H1 (cell line): Measurements from ENCODE around the gene CACNA2D3. TPM values are rescaled to one million over a fixed set of nuclear protein-coding genes. Genes with fewer than 3 reads are reported as not detected.

ENCODE experiments used
- CTCF ChIA-PET: fragments of 300-600 bp; sonication (Branson Sonifier 250); formaldehyde crosslinking; loops from one replicate; lab custom pipeline; 2021; ENCODE audit not compliant: partially characterized antibody; lab: Charles Lee
- POLR2A ChIA-PET: fragments of 300-600 bp; sonication (Branson Sonifier 250); formaldehyde crosslinking; loops from one replicate; lab custom pipeline; 2021; ENCODE audit warnings: inconsistent platforms; ENCODE audit not compliant: partially characterized antibody; lab: Charles Lee
- DNase-seq, 2 experiments: peaks; one replicate each; pipeline versions ENCODE4 v3.0.0 to v3.0.0-alpha.2; 2010 to 2022; ENCODE audit warnings: low spot score in 2 of 2, low read depth in 1 of 2, mixed read lengths in 1 of 2
- FAIRE-seq: peaks from 2 replicates; lab custom pipeline; 2011; peaks lifted over from hg19 to GRCh38; lab: Jason Lieb, UNC
- H2AFZ ChIP-seq: 2 replicates; pipeline ENCODE4 v1.8.1; 2012; ENCODE audit warnings: low read length, inconsistent platforms
- H2AK5ac ChIP-seq: 2 replicates; pipeline ENCODE4 v1.6.1; 2013; ENCODE audit warnings: low read depth, low read length
- H2BK120ac ChIP-seq: replicated peaks from 2 replicates; pipeline ENCODE3; 2013; ENCODE audit warnings: low read depth, low read length, inconsistent platforms
- H2BK12ac ChIP-seq: 2 replicates; pipeline ENCODE4 v1.6.1; 2013; ENCODE audit warnings: low read depth, low read length
- H2BK15ac ChIP-seq: 2 replicates; pipeline ENCODE4 v1.6.1; 2013; ENCODE audit warnings: low read length
- H2BK20ac ChIP-seq: 2 replicates; pipeline ENCODE4 v1.6.1; 2013; ENCODE audit warnings: low read length
- H2BK5ac ChIP-seq: 2 replicates; pipeline ENCODE4 v1.6.1; 2013; ENCODE audit warnings: low read depth, low read length
- H3K14ac ChIP-seq: 2 replicates; pipeline ENCODE4 v1.6.1; 2013; ENCODE audit warnings: inconsistent platforms; ENCODE audit not compliant: insufficient read length
- H3K18ac ChIP-seq: 2 replicates; pipeline ENCODE4 v1.6.1; 2013; ENCODE audit warnings: low read length; ENCODE audit errors: extremely low read depth
- H3K23ac ChIP-seq: 2 replicates; pipeline ENCODE4 v1.6.1; 2013; ENCODE audit warnings: inconsistent platforms; ENCODE audit not compliant: insufficient read length
- H3K23me2 ChIP-seq: 2 replicates; pipeline ENCODE4 v1.6.1; 2013; ENCODE audit warnings: low read depth, low read length
- H3K27ac ChIP-seq: 2 replicates; pipeline ENCODE4 v1.6.1; 2011; ENCODE audit warnings: low read depth, low read length, inconsistent platforms
- H3K27me3 ChIP-seq, 4 experiments: replicated peaks in 1 of 4; 1 replicate in 1 of 4; 2 replicates in 3 of 4; pipeline versions ENCODE4 v1.6.1 to v1.8.1; 2011 to 2013; ENCODE audit warnings: low read length in 3 of 4, mild to moderate bottlenecking in 3 of 4, inconsistent platforms in 2 of 4, mixed read lengths in 2 of 4, moderate library complexity in 1 of 4; ENCODE audit not compliant: control insufficient read depth in 3 of 4, insufficient read depth in 3 of 4; ENCODE audit errors: extremely low read depth in 1 of 4
- H3K36me3 ChIP-seq, 4 experiments: 2 replicates each; pipeline versions ENCODE4 v1.6.1 to v1.8.1; 2011 to 2013; ENCODE audit warnings: mild to moderate bottlenecking in 4 of 4, low read length in 3 of 4, moderate library complexity in 2 of 4, control low read depth in 1 of 4, inconsistent platforms in 1 of 4; ENCODE audit not compliant: insufficient read depth in 4 of 4, control insufficient read depth in 2 of 4
- H3K4ac ChIP-seq: replicated peaks from 2 replicates; pipeline ENCODE3; 2013; ENCODE audit warnings: low read length, low read depth, mixed read lengths, inconsistent platforms; ENCODE audit not compliant: insufficient read length
- H3K4me1 ChIP-seq, 4 experiments: replicated peaks in 1 of 4; 1 replicate in 1 of 4; 2 replicates in 3 of 4; pipeline versions ENCODE4 v1.6.1 to v1.8.1; 2011 to 2013; ENCODE audit warnings: low read length in 3 of 4, inconsistent platforms in 2 of 4, mixed read lengths in 1 of 4; ENCODE audit not compliant: insufficient read depth in 4 of 4, control insufficient read depth in 3 of 4
- H3K4me2 ChIP-seq, 2 experiments: 2 replicates each; pipeline versions ENCODE4 v1.6.1 to v1.8.1; 2011 to 2013; ENCODE audit warnings: low read depth in 2 of 2, low read length in 2 of 2, control low read depth in 1 of 2, inconsistent platforms in 1 of 2, mild to moderate bottlenecking in 1 of 2; ENCODE audit not compliant: insufficient read depth in 1 of 2
- H3K4me3 ChIP-seq, 4 experiments: fragments of 200-600, 300-600 bp in 1 of 4; sonication (generic), shearing (Covaris generic), sonication (Bioruptor Twin) in 1 of 4; 2 replicates each; pipeline versions ENCODE4 v1.5.1 to v1.8.1; 2011 to 2016; ENCODE audit warnings: low read length in 4 of 4, low read depth in 3 of 4, control low read depth in 2 of 4, inconsistent platforms in 2 of 4, mild to moderate bottlenecking in 2 of 4, mixed read lengths in 1 of 4, moderate library complexity in 1 of 4; ENCODE audit not compliant: insufficient read depth in 2 of 4; ENCODE audit errors: extremely low read depth in 1 of 4
- H3K56ac ChIP-seq: replicated peaks from 2 replicates; pipeline ENCODE3; 2013; ENCODE audit warnings: low read depth, mild to moderate bottlenecking, mixed read lengths, low read length, inconsistent platforms; ENCODE audit not compliant: insufficient read length
- H3K79me1 ChIP-seq: 2 replicates; pipeline ENCODE4 v1.6.1; 2013; ENCODE audit warnings: low read depth, low read length, control low read depth
- H3K79me2 ChIP-seq, 2 experiments: 2 replicates each; pipeline versions ENCODE4 v1.6.1 to v1.8.1; 2012 to 2013; ENCODE audit warnings: low read length in 2 of 2, mild to moderate bottlenecking in 2 of 2, inconsistent platforms in 1 of 2; ENCODE audit not compliant: insufficient read depth in 2 of 2, control insufficient read depth in 1 of 2
- H3K9ac ChIP-seq, 4 experiments: replicated peaks in 1 of 4; 1 replicate in 1 of 4; 2 replicates in 3 of 4; pipeline versions ENCODE4 v1.6.1 to v1.8.1; 2011 to 2013; ENCODE audit warnings: low read depth in 3 of 4, low read length in 3 of 4, control low read depth in 2 of 4, mild to moderate bottlenecking in 2 of 4, moderate library complexity in 2 of 4, inconsistent platforms in 1 of 4; ENCODE audit errors: extremely low read depth in 1 of 4
- H3K9me3 ChIP-seq, 2 experiments: 2 replicates each; pipeline versions ENCODE4 v1.6.1 to v1.8.1; 2012 to 2013; ENCODE audit warnings: mild to moderate bottlenecking in 2 of 2, moderate library complexity in 2 of 2, control low read depth in 1 of 2, inconsistent platforms in 1 of 2, low read depth in 1 of 2, low read length in 1 of 2, mixed read lengths in 1 of 2; ENCODE audit not compliant: insufficient read depth in 2 of 2
- H4K20me1 ChIP-seq, 2 experiments: replicated peaks in 1 of 2; 2 replicates each; pipeline versions ENCODE3 to v1.8.1; 2011 to 2013; ENCODE audit warnings: inconsistent platforms in 2 of 2, low read length in 2 of 2, mild to moderate bottlenecking in 1 of 2; ENCODE audit not compliant: insufficient read depth in 2 of 2, control insufficient read depth in 1 of 2
- H4K5ac ChIP-seq: 2 replicates; pipeline ENCODE4 v1.6.1; 2013; ENCODE audit warnings: low read length, low read depth, mixed read lengths, inconsistent platforms; ENCODE audit not compliant: insufficient read length
- H4K8ac ChIP-seq: 2 replicates; pipeline ENCODE4 v1.8.0; 2013; ENCODE audit warnings: mild to moderate bottlenecking, moderate library complexity, low read length, inconsistent platforms; ENCODE audit not compliant: insufficient read depth; ENCODE audit errors: extremely low read depth
- H4K91ac ChIP-seq: replicated peaks from 2 replicates; pipeline ENCODE3; 2013; ENCODE audit warnings: low read length, mixed read lengths, inconsistent platforms; ENCODE audit not compliant: insufficient read length
- ATF3 ChIP-seq: IDR thresholded peaks from 2 replicates; pipeline ENCODE4 v1.6.1; 2011; ENCODE audit warnings: low read depth, mild to moderate bottlenecking, low read length; ENCODE audit not compliant: insufficient read depth
- BCL11A ChIP-seq, 2 experiments: IDR thresholded peaks; one replicate each; pipeline ENCODE4 v1.6.1; 2011; ENCODE audit warnings: low read depth in 2 of 2, low read length in 2 of 2, mild to moderate bottlenecking in 2 of 2
- CTCF ChIP-seq, 3 experiments: IDR thresholded peaks; 1 replicate in 2 of 3; 2 replicates in 1 of 3; pipeline versions ENCODE4 v1.5.1 to v1.6.1; 2011; ENCODE audit warnings: low read length in 3 of 3, mild to moderate bottlenecking in 3 of 3, inconsistent platforms in 2 of 3, low read depth in 1 of 3, moderate library complexity in 1 of 3; ENCODE audit not compliant: insufficient read depth in 1 of 3; ENCODE audit errors: control extremely low read depth in 1 of 3
- FOSL1 ChIP-seq: IDR thresholded peaks from 2 replicates; pipeline ENCODE4 v1.6.1; 2011; ENCODE audit warnings: mild to moderate bottlenecking, low read depth, low read length, moderate library complexity; ENCODE audit not compliant: insufficient read depth
- HDAC6 ChIP-seq: IDR thresholded peaks from one replicate; pipeline ENCODE4 v1.7.1; 2012; ENCODE audit warnings: low read depth, mild to moderate bottlenecking, inconsistent platforms, low read length, moderate library complexity
- SAP30 ChIP-seq: fragments of 300-600 bp; sonication (generic); IDR thresholded peaks from 2 replicates; pipeline ENCODE4 v1.7.1; 2012; ENCODE audit warnings: low read length, moderate library complexity, mild to moderate bottlenecking, inconsistent platforms; ENCODE audit not compliant: insufficient read depth, insufficient replicate concordance
- SP2 ChIP-seq: IDR thresholded peaks from 2 replicates; pipeline ENCODE4 v1.6.1; 2012; ENCODE audit warnings: mild to moderate bottlenecking, low read length, inconsistent platforms
- TAF7 ChIP-seq: optimal IDR thresholded peaks from 2 replicates; pipeline ENCODE3; 2011; ENCODE audit warnings: low read depth, mild to moderate bottlenecking, inconsistent platforms, low read length, moderate library complexity, borderline replicate concordance
- TBP ChIP-seq: IDR thresholded peaks from 2 replicates; pipeline ENCODE4 v1.6.1; 2011; ENCODE audit warnings: low read depth, low read length, improper control_type of control experiment
- TEAD4 ChIP-seq: IDR thresholded peaks from 2 replicates; pipeline ENCODE4 v1.6.1; 2012; ENCODE audit warnings: low read depth, low read length, inconsistent platforms, mixed read lengths
- YY1 ChIP-seq: IDR thresholded peaks from 2 replicates; pipeline ENCODE4 v1.6.1; 2011; ENCODE audit warnings: low read depth, mild to moderate bottlenecking, low read length
- WGBS, 2 experiments: shearing (Covaris generic) in 1 of 2; methylation state at CpG; one replicate each; pipeline versions ENCODE4 v1.1.6 to v1.1.7; 2013 to 2015; ENCODE audit warnings: low lambda C conversion rate in 2 of 2, mixed read lengths in 2 of 2, inconsistent platforms in 1 of 2, low coverage in 1 of 2, missing lambda C conversion rate in 1 of 2; ENCODE audit not compliant: insufficient replicate concordance in 2 of 2, insufficient coverage in 1 of 2, insufficient read length in 1 of 2; ENCODE audit errors: extremely low coverage in 1 of 2, missing lambda C conversion rate in 1 of 2; 5-methylcytosine and 5-hydroxymethylcytosine counted together
- polyA plus RNA-seq, 7 experiments: library from polyadenylated mRNA; depleted of rRNA in 3 of 7; stranded (reverse) in 5 of 7; unstranded in 2 of 7; fragments of >200 nt in 5 of 7; fragments of 200-250 nt in 2 of 7; gene quantifications; 1 replicate in 5 of 7; 2 replicates in 1 of 7; 4 replicates in 1 of 7; pipeline versions ENCODE4 v1.2.1 to v1.2.3, GENCODE V29; 2011 to 2013; ENCODE audit warnings: missing spikeins in 2 of 7, mixed read lengths in 2 of 7
- total RNA-seq: library from RNA; stranded (reverse); fragmentation: NEBNext Ultra II Directional; extraction: Animal tissue kit (Norgen Biotek cat#: 25700); gene quantifications from 2 replicates; pipeline ENCODE4 v1.2.1, GENCODE V29; 2021

The CACNA2D3 gene
- total and polyA plus RNA-seq, 2 of the 8 experiments (the other 6 are each of a cell fraction or from before 2014, with no cell fraction given) = 1.5 to 1.8 TPM

- Histone ChIP-seq H2BK12ac (no peak overlapping the region), H3K56ac (no peak overlapping the region), H3K4me1 (peaks cover 0 to 8% (median 5%) of the 10 kb centered on the region in 4 experiments; a peak in 3 of 7 replicates), H4K8ac (no peak overlapping the region), H2AFZ (no peak overlapping the region), H3K79me1 (no peaks in the 10 kb centered on the region; the same call in 1 of the 2 replicates), H2BK5ac (no peak overlapping the region), H3K23ac (no peak overlapping the region), H3K27me3 (no peaks in the 10 kb centered on the region; a peak in 1 of 7 replicates), H2BK15ac (no peak overlapping the region), H3K4me3 (no peak overlapping the region), H3K9me3 (no peaks in the 10 kb centered on the region), H3K23me2 (no peaks in the 10 kb centered on the region), H4K20me1 (no peaks in the 10 kb centered on the region), H3K4me2 (no peak overlapping the region), H3K36me3 (no peaks in the 10 kb centered on the region), H4K91ac (no peak overlapping the region), H3K18ac (no peak overlapping the region), H3K4ac (no peak overlapping the region), H2BK120ac (no peak overlapping the region), H3K27ac (no peak overlapping the region), H2BK20ac (no peak overlapping the region), H3K79me2 (no peaks in the 10 kb centered on the region), H4K5ac (no peak overlapping the region), H3K14ac (no peak overlapping the region), H2AK5ac (no peak overlapping the region), H3K9ac (no peak overlapping the region)
- DNase-seq = no peak
- POLR2A ChIA-PET = no interaction called here
- CTCF ChIA-PET = no interaction called here
- 90% methylated on average over 4 of the region's 4 CpGs; no CpG with 5 or more reads in 1 of the 2 experiments for WGBS, 2 experiments
- FAIRE-seq = no peak
- TF ChIP-seq YY1 (no peak), TAF7 (no peak), BCL11A (IDR thresholded peaks at IDR 0.05; ENCODE audit: low read depth in 2 of 2, low read length in 2 of 2) (no peak), ATF3 (no peak), CTCF (IDR thresholded peaks at IDR 0.05; ENCODE audit: control extremely low read depth in 1 of 3, insufficient read depth in 1 of 3, low read depth in 1 of 3, low read length in 3 of 3) (no peak), SAP30 (no peak), FOSL1 (no peak), TEAD4 (no peak), SP2 (no peak), HDAC6 (no peak), TBP (no peak)
These were observed 835.4 kb downstream of the CACNA2D3 start for GRCh38 chr3:54957711-54958110.
